Lower lobe of right lung (tissue), 2 donors: ENCODE results near the gene EIF4B. TPM values are rescaled to one million over a fixed set of nuclear protein-coding genes. Genes with fewer than 3 reads are reported as not detected.
A peak's percentile ranks its signal among the peaks of the same experiment; 100 is the strongest.

Source experiments
- ATAC-seq, 2 donors: fragments of 200-7000 bp; cut with Tn5 transposase; one replicate each; pipeline ENCODE4 v1.9.1; 2020 to 2022; ENCODE audit warnings: mild to moderate bottlenecking in 2 of 2, moderate library complexity in 2 of 2
- DNase-seq: peaks from one replicate; pipeline ENCODE4 v3.0.0-alpha.2; 2020
- H3K27ac ChIP-seq: fragments of 200-600 bp; one replicate; pipeline ENCODE4 v1.8.0; 2022
- H3K27me3 ChIP-seq: fragments of 200-600 bp; one replicate; pipeline ENCODE4 v1.8.0; 2022; ENCODE audit warnings: low read depth
- H3K36me3 ChIP-seq: fragments of 200-600 bp; one replicate; pipeline ENCODE4 v1.8.0; 2022; ENCODE audit warnings: mild to moderate bottlenecking
- H3K4me1 ChIP-seq: fragments of 200-600 bp; one replicate; pipeline ENCODE4 v1.8.0; 2022
- H3K4me3 ChIP-seq: fragments of 200-600 bp; one replicate; pipeline ENCODE4 v1.8.0; 2022; ENCODE audit warnings: mild to moderate bottlenecking
- H3K9me3 ChIP-seq: fragments of 200-600 bp; one replicate; pipeline ENCODE4 v1.8.0; 2022
- intact Hi-C: fragments of 100-400 bp; cut with DNase I; formaldehyde crosslinking; loops from one replicate; pipeline ENCODE4 v1.11.0; 2022
- total RNA-seq: library from RNA; stranded (reverse); fragmentation: NEBNext Ultra II Directional; extraction: Animal tissue kit (Norgen Biotek cat#: 25700); gene quantifications from one replicate; pipeline ENCODE4 v1.2.1, GENCODE V29; 2021
- TF ChIP-seq, protein P1 (sequence below): fragments of 200-600 bp; IDR thresholded peaks from one replicate; pipeline ENCODE4 v1.8.0; 2022; ENCODE audit warnings: antibody characterized with exemption, mild to moderate bottlenecking
- donor health status: DM: no; HTN: yes; CAD: no; lungs with severe emphysema.

The EIF4B gene
- total RNA-seq, 1 donor from 2014 or later: 453 TPM

GRCh38 chr12:53052419-53053217 lies 46.4 kb downstream of the EIF4B start:
- ATAC-seq (peak; percentile 13 to 41), DNase-seq (peak; percentile 85)
- Histone ChIP-seq H3K4me1 (peaks cover 77% of the 10 kb centered on the region), H3K27ac (peak overlapping the region; percentile 97), H3K27me3 (no peaks in the 10 kb centered on the region), H3K36me3 (peaks cover 49% of the 10 kb centered on the region), H3K4me3 (peak overlapping the region; percentile 83), H3K9me3 (no peaks in the 10 kb centered on the region)
- intact Hi-C loops: no loop called here
- TF ChIP-seq, protein P1, sequence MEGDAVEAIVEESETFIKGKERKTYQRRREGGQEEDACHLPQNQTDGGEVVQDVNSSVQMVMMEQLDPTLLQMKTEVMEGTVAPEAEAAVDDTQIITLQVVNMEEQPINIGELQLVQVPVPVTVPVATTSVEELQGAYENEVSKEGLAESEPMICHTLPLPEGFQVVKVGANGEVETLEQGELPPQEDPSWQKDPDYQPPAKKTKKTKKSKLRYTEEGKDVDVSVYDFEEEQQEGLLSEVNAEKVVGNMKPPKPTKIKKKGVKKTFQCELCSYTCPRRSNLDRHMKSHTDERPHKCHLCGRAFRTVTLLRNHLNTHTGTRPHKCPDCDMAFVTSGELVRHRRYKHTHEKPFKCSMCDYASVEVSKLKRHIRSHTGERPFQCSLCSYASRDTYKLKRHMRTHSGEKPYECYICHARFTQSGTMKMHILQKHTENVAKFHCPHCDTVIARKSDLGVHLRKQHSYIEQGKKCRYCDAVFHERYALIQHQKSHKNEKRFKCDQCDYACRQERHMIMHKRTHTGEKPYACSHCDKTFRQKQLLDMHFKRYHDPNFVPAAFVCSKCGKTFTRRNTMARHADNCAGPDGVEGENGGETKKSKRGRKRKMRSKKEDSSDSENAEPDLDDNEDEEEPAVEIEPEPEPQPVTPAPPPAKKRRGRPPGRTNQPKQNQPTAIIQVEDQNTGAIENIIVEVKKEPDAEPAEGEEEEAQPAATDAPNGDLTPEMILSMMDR: no peak

- DNase-seq (no peak), ATAC-seq (peak; percentile 40 to 65)
- Histone ChIP-seq H3K4me3 (peak overlapping the region; percentile 83), H3K27ac (peak overlapping the region; percentile 97), H3K36me3 (peaks cover 58% of the 10 kb centered on the region), H3K27me3 (no peaks in the 10 kb centered on the region), H3K9me3 (no peaks in the 10 kb centered on the region), H3K4me1 (peaks cover 69% of the 10 kb centered on the region)
- intact Hi-C loops: no loop called here
- TF ChIP-seq, protein P1: peak; percentile 64
These were observed 47.2 kb downstream of the EIF4B start for GRCh38 chr12:53053218-53054111.

DNA sequence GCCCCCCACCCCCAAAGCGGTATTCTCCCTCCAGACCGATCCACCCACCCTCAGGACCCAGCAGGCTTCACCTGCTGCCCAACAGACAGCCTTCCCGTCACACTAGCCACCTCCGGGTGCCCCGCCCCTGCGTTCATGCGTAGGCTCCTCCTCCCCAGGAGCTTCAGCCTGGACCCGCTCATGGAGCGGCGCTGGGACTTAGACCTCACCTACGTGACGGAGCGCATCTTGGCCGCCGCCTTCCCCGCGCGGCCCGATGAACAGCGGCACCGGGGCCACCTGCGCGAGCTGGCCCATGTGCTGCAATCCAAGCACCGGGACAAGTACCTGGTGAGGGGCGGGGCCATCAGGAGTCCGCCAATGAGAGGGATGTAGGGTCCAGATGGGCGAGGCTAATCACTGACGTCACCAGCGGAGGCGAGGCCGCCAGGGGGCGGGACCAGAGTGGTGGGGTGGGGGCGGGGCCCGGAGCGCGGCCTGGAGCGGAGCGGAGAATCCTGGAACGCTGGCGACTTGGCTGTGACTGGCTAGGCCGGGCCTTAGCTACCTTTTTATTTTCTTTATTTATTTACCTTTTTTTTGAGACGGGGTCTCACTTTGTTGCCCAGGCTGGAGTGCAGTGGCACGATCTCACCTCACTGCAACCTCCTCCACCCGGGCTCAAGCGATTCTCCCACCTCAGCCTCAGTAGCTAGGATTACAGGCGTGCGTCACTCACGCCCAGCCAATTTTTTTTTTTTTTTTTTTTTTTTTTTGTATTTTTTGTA lies 48.0 kb downstream of the EIF4B start:
- Histone ChIP-seq H3K9me3 (no peaks in the 10 kb centered on the region), H3K27ac (peak overlapping the region; percentile 97), H3K4me1 (peaks cover 61% of the 10 kb centered on the region), H3K36me3 (peaks cover 66% of the 10 kb centered on the region), H3K27me3 (no peaks in the 10 kb centered on the region), H3K4me3 (peak overlapping the region; percentile 83)
- TF ChIP-seq, protein P1: no peak
- ATAC-seq: peak; percentile 87 to 89
- peak; percentile 95 for DNase-seq
- intact Hi-C loops: no loop called here

- DNase-seq (peak; percentile 46), ATAC-seq (no peak)
- intact Hi-C loops: no loop called here
- no peaks in the 10 kb centered on the region for H3K27me3 ChIP-seq
- H3K36me3 ChIP-seq: peaks cover 80% of the 10 kb centered on the region
- no peaks in the 10 kb centered on the region for H3K9me3 ChIP-seq
- no peak overlapping the region for H3K4me3 ChIP-seq
- no peak overlapping the region for H3K27ac ChIP-seq
- H3K4me1 ChIP-seq: peaks cover 68% of the 10 kb centered on the region
- TF ChIP-seq, protein P1: no peak
These were observed 49.4 kb downstream of the EIF4B start for GRCh38 chr12:53055471-53056266.
